Measurements from ENCODE around the gene F2RL1.

Gene F2RL1

GRCh38 chr5:76836585-76836984 is 17.8 kb downstream of the F2RL1 start:
- TF ChIP-seq RAD21 (IDR thresholded peaks at IDR 0.05; ENCODE audit: low read depth) = no peak

DNA sequence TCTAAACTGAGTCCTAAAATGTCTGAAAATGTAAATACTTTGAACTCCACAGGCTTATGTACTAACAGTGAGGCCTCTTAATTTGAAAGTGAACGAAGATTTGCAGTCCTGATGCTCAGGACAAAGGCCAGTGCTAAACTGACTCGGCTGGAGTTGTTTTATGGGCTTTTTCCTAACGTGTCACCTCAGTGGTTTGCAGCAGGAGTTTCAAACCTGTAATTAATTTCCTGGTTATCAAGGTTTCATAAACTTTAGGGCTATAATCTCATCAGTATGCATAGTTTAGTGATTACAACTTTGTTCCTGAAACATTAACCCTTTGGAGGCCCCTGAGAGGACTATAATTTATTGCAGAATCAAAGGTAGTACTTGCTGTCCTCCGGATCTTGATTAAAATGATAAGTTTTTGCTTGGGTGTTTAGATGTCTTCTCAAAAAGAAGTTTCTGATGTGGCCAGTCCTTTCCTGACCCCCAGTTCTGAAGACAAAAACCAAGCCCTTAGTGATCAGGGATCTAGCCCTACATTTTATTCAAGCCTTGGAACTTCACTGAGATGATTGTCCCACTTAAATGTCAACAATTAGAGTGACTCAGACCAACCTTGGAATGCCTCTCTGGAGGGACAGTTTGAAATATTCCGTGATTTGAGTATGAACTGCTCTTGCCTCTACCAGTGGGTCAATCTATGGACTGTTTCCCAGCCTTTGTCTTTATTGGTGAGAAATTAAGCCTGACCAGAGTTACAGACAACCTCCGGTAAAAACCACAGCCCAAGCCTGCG is 19.8 kb downstream of the F2RL1 start:
- no peak for TF ChIP-seq EP300 (IDR thresholded peaks at IDR 0.05; ENCODE audit: borderline replicate concordance)
- no peak for TF ChIP-seq NFIC (IDR thresholded peaks at IDR 0.05)
- no peak for TF ChIP-seq TCF12 (IDR thresholded peaks at IDR 0.05; ENCODE audit: low read depth)
- TF ChIP-seq, protein P1, sequence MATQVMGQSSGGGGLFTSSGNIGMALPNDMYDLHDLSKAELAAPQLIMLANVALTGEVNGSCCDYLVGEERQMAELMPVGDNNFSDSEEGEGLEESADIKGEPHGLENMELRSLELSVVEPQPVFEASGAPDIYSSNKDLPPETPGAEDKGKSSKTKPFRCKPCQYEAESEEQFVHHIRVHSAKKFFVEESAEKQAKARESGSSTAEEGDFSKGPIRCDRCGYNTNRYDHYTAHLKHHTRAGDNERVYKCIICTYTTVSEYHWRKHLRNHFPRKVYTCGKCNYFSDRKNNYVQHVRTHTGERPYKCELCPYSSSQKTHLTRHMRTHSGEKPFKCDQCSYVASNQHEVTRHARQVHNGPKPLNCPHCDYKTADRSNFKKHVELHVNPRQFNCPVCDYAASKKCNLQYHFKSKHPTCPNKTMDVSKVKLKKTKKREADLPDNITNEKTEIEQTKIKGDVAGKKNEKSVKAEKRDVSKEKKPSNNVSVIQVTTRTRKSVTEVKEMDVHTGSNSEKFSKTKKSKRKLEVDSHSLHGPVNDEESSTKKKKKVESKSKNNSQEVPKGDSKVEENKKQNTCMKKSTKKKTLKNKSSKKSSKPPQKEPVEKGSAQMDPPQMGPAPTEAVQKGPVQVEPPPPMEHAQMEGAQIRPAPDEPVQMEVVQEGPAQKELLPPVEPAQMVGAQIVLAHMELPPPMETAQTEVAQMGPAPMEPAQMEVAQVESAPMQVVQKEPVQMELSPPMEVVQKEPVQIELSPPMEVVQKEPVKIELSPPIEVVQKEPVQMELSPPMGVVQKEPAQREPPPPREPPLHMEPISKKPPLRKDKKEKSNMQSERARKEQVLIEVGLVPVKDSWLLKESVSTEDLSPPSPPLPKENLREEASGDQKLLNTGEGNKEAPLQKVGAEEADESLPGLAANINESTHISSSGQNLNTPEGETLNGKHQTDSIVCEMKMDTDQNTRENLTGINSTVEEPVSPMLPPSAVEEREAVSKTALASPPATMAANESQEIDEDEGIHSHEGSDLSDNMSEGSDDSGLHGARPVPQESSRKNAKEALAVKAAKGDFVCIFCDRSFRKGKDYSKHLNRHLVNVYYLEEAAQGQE (IDR thresholded peaks at IDR 0.05; ENCODE audit: low read depth) = peak; percentile 38; the same call in 1 of the 2 replicates
- TF ChIP-seq TEAD4 (IDR thresholded peaks at IDR 0.05) = peak; percentile 22; the same call in 1 of the 2 replicates
- TF ChIP-seq FOXM1 (IDR thresholded peaks at IDR 0.05; ENCODE audit: borderline replicate concordance, low read depth) = no peak; the same call in 1 of the 2 replicates
- no peak for TF ChIP-seq CREB1 (IDR thresholded peaks at IDR 0.05; ENCODE audit: low read depth)
- no peak for TF ChIP-seq TAF1 (IDR thresholded peaks at IDR 0.05; ENCODE audit: low read depth)

- TF ChIP-seq TCF12 (IDR thresholded peaks at IDR 0.05; ENCODE audit: low read depth) = no peak
- TF ChIP-seq NFIC (IDR thresholded peaks at IDR 0.05) = no peak
These were observed 22.5 kb downstream of the F2RL1 start for GRCh38 chr5:76841361-76841760.

- TF ChIP-seq NFIC (IDR thresholded peaks at IDR 0.05) = no peak
- TF ChIP-seq, protein P2, sequence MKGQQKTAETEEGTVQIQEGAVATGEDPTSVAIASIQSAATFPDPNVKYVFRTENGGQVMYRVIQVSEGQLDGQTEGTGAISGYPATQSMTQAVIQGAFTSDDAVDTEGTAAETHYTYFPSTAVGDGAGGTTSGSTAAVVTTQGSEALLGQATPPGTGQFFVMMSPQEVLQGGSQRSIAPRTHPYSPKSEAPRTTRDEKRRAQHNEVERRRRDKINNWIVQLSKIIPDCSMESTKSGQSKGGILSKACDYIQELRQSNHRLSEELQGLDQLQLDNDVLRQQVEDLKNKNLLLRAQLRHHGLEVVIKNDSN (IDR thresholded peaks at IDR 0.05) = no peak
- no peak for TF ChIP-seq TEAD4 (IDR thresholded peaks at IDR 0.05)
- TF ChIP-seq CREB1 (IDR thresholded peaks at IDR 0.05; ENCODE audit: low read depth) = no peak
- TF ChIP-seq EGR1 (IDR thresholded peaks at IDR 0.05) = no peak
- TF ChIP-seq TCF12 (IDR thresholded peaks at IDR 0.05; ENCODE audit: low read depth) = no peak
- no peak for TF ChIP-seq FOXM1 (IDR thresholded peaks at IDR 0.05; ENCODE audit: borderline replicate concordance, low read depth)
- no peak for TF ChIP-seq ZBTB7A (IDR thresholded peaks at IDR 0.05; ENCODE audit: low read depth)
- no peak for TF ChIP-seq CEBPB (IDR thresholded peaks at IDR 0.05)
- TF ChIP-seq RAD21 (IDR thresholded peaks at IDR 0.05; ENCODE audit: low read depth) = no peak
- no peak for TF ChIP-seq YY1 (IDR thresholded peaks at IDR 0.05; ENCODE audit: low read depth)
- TF ChIP-seq MAX (IDR thresholded peaks at IDR 0.05) = no peak
- no peak for TF ChIP-seq EP300 (IDR thresholded peaks at IDR 0.05; ENCODE audit: borderline replicate concordance)
- no peak for TF ChIP-seq TAF1 (IDR thresholded peaks at IDR 0.05; ENCODE audit: low read depth)
- TF ChIP-seq, protein P1 (IDR thresholded peaks at IDR 0.05; ENCODE audit: low read depth) = no peak
These were observed 27.1 kb downstream of the F2RL1 start for GRCh38 chr5:76845890-76846289.

GRCh38 chr5:76849419-76850291 is 30.8 kb downstream of the F2RL1 start, which contains the start of gene S100Z:
Gene S100Z (plus strand): TSS chr5:76850014. CDS start chr5:76875360, 25,346 bp downstream.
- TF ChIP-seq EP300 (IDR thresholded peaks at IDR 0.05; ENCODE audit: borderline replicate concordance) (no peak), TAF1 (IDR thresholded peaks at IDR 0.05; ENCODE audit: low read depth) (no peak), CREB1 (IDR thresholded peaks at IDR 0.05; ENCODE audit: low read depth) (no peak), ZBTB7A (IDR thresholded peaks at IDR 0.05; ENCODE audit: low read depth) (no peak), CEBPB (IDR thresholded peaks at IDR 0.05) (no peak), NFIC (IDR thresholded peaks at IDR 0.05) (no peak), EGR1 (IDR thresholded peaks at IDR 0.05) (no peak), FOXM1 (IDR thresholded peaks at IDR 0.05; ENCODE audit: borderline replicate concordance, low read depth) (no peak), TEAD4 (IDR thresholded peaks at IDR 0.05) (no peak), TCF12 (IDR thresholded peaks at IDR 0.05; ENCODE audit: low read depth) (no peak), YY1 (IDR thresholded peaks at IDR 0.05; ENCODE audit: low read depth) (no peak), RAD21 (IDR thresholded peaks at IDR 0.05; ENCODE audit: low read depth) (no peak)
- TF ChIP-seq, protein P1 (IDR thresholded peaks at IDR 0.05; ENCODE audit: low read depth) = no peak
- TF ChIP-seq, protein P2 (IDR thresholded peaks at IDR 0.05) = no peak
